PFSK-1 (cell line): ENCODE data around the gene RANBP10.

Source experiments
- POLR2AphosphoS5 ChIP-seq: IDR thresholded peaks from 2 replicates; pipeline ENCODE4 v1.6.1; 2012; ENCODE audit warnings: low read depth, mild to moderate bottlenecking, control low read depth, low read length, moderate library complexity
- REST ChIP-seq, 2 experiments: IDR thresholded peaks; 2 replicates each; pipeline versions ENCODE4 v1.6.1 to v1.8.0; 2011 to 2012; ENCODE audit warnings: low read depth in 2 of 2, low read length in 2 of 2, control low read depth in 1 of 2, inconsistent platforms in 1 of 2, mild to moderate bottlenecking in 1 of 2, moderate library complexity in 1 of 2; ENCODE audit not compliant: insufficient read depth in 1 of 2
- TAF1 ChIP-seq: IDR thresholded peaks from 2 replicates; pipeline ENCODE4 v1.6.1; 2012; ENCODE audit warnings: low read length, control low read depth, borderline replicate concordance; ENCODE audit not compliant: insufficient read depth

- no peak for TF ChIP-seq REST (IDR thresholded peaks at IDR 0.05; ENCODE audit: insufficient read depth in 1 of 2, low read depth in 2 of 2, low read length in 2 of 2)
- no peak for TF ChIP-seq TAF1
- no peak for TF ChIP-seq POLR2AphosphoS5
Observed at GRCh38 chr16:67833030-67833414, 26.7 kb upstream of the RANBP10 start.
